ENCODE data around the gene REL.

REL gene

GRCh38 chr2:60966507-60967405 lies 85.4 kb downstream of the REL start:
- no peak for DNase-seq

GRCh38 chr2:60972889-60973656 lies 91.7 kb downstream of the REL start:
- no peak for DNase-seq

DNA sequence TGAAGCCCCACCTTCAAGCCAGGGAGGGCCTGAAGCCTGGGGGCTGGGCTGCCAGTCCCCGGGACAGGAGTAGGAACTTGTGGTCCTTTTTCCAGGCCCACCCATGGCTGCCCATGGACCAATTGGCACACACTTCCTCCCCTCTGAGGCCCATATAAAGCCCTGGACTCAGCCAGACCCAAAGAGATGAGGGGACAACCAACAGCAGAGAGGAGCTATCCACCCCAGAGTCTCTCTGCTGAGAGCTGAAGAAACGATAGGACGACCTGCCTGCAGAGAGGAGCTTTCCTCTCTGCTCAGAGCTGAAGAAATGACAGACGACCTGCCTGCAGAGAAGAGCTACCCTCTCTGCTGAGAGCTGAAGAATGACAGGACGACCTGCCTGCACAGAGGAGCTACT lies 92.3 kb downstream of the REL start:
- DNase-seq: no peak

DNA sequence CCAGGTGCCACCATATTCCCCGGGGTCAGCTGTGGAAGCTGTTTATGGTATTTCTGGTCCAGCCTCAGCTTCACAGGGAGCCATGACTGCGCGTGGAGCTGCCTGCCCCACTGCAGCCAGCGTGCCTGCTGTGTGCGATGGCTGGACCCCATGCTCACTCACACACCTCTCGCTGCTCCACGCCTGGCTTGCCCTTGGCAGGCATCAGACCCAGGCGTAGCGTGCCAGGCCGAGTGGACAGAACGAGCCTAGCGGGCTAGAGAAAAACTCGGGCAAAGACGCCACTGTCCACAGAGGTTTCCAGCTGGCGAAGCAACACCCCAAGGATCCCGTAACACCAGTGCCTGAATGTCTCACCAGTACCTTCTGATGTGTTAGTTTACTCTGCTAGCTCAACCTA lies 93.3 kb downstream of the REL start:
- no peak for DNase-seq

Data from stimulated activated CD4-positive, alpha-beta T cell treated with anti-CD3 and anti-CD28 coated beads, Interleukin-2, amount 100 ng/mL, for 48 hours (primary cell).